ENCODE data around the gene TMPRSS5.

- no peak for TF ChIP-seq POLR2AphosphoS5 (IDR thresholded peaks at IDR 0.05; ENCODE audit: low read depth, low read length)
- TF ChIP-seq CBX5 (IDR thresholded peaks at IDR 0.05; ENCODE audit: low read depth, low read length): no peak
- no peak for TF ChIP-seq CTCF (IDR thresholded peaks at IDR 0.05; ENCODE audit: control extremely low read depth in 1 of 3, insufficient read depth in 1 of 3, low read depth in 1 of 3, low read length in 3 of 3)
- no peak for TF ChIP-seq TAF1 (IDR thresholded peaks at IDR 0.05; ENCODE audit: low read depth, low read length)
- TF ChIP-seq JUN (IDR thresholded peaks at IDR 0.05; ENCODE audit: low read depth, low read length): no peak
- TF ChIP-seq RNF2 (IDR thresholded peaks at IDR 0.05; ENCODE audit: borderline replicate concordance, low read depth, low read length, missing control alignments, poor library complexity, severe bottlenecking): no peak
Observed at GRCh38 chr11:113694390-113694789, 11.7 kb downstream of the TMPRSS5 start.
